Loucy (cell line): ENCODE data around the gene PCDHGA5.
"Not testable (repeated sequence)": the region's sequence is repeated elsewhere in the genome, so short reads cannot be mapped to it uniquely, and the experiment has no call there.

Source experiments
- H2AFZ ChIP-seq: fragments of 200-600 bp; sonication (generic); 2 replicates; pipeline ENCODE4 v1.6.0; 2016; ENCODE audit warnings: antibody characterized with exemption, mild to moderate bottlenecking, low read length, moderate library complexity
- H3F3A ChIP-seq: fragments of 200-600 bp; 2 replicates; pipeline ENCODE4 v1.6.0; 2016; ENCODE audit warnings: antibody characterized with exemption, low read depth, mild to moderate bottlenecking
- H3K27me3 ChIP-seq: fragments of 200-600 bp; sonication (generic); 2 replicates; pipeline ENCODE4 v1.6.1; 2014; ENCODE audit warnings: low read length, mild to moderate bottlenecking; ENCODE audit not compliant: insufficient read depth, poor library complexity, severe bottlenecking
- H3K36me3 ChIP-seq: fragments of 200-600 bp; sonication (generic); 2 replicates; pipeline ENCODE4 v1.6.1; 2016; ENCODE audit warnings: low read length; ENCODE audit not compliant: insufficient read depth
- H3K4me1 ChIP-seq: fragments of 200-600 bp; sonication (generic); 2 replicates; pipeline ENCODE4 v1.5.1; 2014; ENCODE audit warnings: low read length, mild to moderate bottlenecking; ENCODE audit not compliant: insufficient read depth, poor library complexity, severe bottlenecking
- H3K4me2 ChIP-seq: fragments of 200-600 bp; sonication (generic); 2 replicates; pipeline ENCODE4 v1.6.0; 2014; ENCODE audit warnings: antibody characterized with exemption, low read length, low read depth, mild to moderate bottlenecking; ENCODE audit not compliant: poor library complexity, severe bottlenecking
- H3K4me3 ChIP-seq: fragments of 200-600 bp; sonication (generic); 2 replicates; pipeline ENCODE4 v1.5.1; 2014; ENCODE audit warnings: low read length, mild to moderate bottlenecking, mixed read lengths; ENCODE audit not compliant: poor library complexity, severe bottlenecking
- H3K79me2 ChIP-seq: fragments of 200-600 bp; sonication (generic); 2 replicates; pipeline ENCODE4 v1.6.1; 2014; ENCODE audit warnings: low read length; ENCODE audit not compliant: insufficient read depth
- H3K9ac ChIP-seq: fragments of 200-600 bp; sonication (generic); 2 replicates; pipeline ENCODE4 v1.6.0; 2014; ENCODE audit warnings: mild to moderate bottlenecking, low read depth, low read length, moderate library complexity; ENCODE audit not compliant: poor library complexity, severe bottlenecking
- H3K9me2 ChIP-seq: fragments of 200-600 bp; sonication (generic); replicated peaks from 2 replicates; pipeline ENCODE4 v1.6.1; 2016; ENCODE audit warnings: low read depth, low read length, mixed read lengths
- H3K9me3 ChIP-seq: fragments of 200-600 bp; sonication (generic); 2 replicates; pipeline ENCODE4 v1.6.1; 2014; ENCODE audit warnings: mild to moderate bottlenecking, antibody characterized with exemption, low read length, low read depth; ENCODE audit not compliant: insufficient read depth
- H4K20me1 ChIP-seq: fragments of 200-600 bp; sonication (generic); 2 replicates; pipeline ENCODE4 v1.6.0; 2014; ENCODE audit warnings: antibody characterized with exemption, low read length, mild to moderate bottlenecking; ENCODE audit not compliant: insufficient read depth, poor library complexity, severe bottlenecking
- EZH2phosphoT487 ChIP-seq: fragments of 200-600 bp; IDR thresholded peaks from 2 replicates; pipeline ENCODE4 v1.6.1; 2018; ENCODE audit warnings: antibody characterized with exemption, mild to moderate bottlenecking, moderate library complexity, borderline replicate concordance
- TF ChIP-seq, protein P1 (sequence below): fragments of 200-600 bp; sonication (generic); conservative IDR thresholded peaks from 2 replicates; pipeline ENCODE4 v1.5.1; 2014; ENCODE audit warnings: mild to moderate bottlenecking, antibody characterized with exemption, low read length

PCDHGA5 gene

DNA sequence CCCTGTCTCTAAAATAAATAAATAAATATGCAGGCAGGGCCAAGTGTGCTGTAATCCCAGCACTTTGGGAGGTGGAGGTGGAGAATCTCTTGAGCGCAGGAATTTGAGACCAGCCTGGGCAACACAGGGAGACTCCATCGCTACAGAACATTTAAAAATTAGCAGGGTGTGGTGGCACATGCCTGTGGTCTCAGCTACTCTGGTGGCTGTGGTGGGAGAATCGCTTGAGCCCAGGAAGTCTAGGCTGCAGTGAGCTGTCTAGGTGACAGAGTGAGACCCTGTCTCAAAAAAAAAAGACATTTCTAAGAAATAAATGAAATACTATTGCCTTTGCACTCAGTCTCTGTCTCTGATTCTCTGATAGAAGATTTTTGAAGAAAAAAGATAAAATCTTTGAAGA is 47.6 kb downstream of the PCDHGA5 start:
- Histone ChIP-seq H4K20me1 (no peaks in the 10 kb centered on the region), H3K9me3 (no peaks in the 10 kb centered on the region), H2AFZ (no peak overlapping the region), H3K4me2 (no peak overlapping the region), H3K9me2 (no peaks in the 10 kb centered on the region), H3K4me3 (no peak overlapping the region), H3K4me1 (no peaks in the 10 kb centered on the region), H3K79me2 (no peaks in the 10 kb centered on the region), H3K27me3 (no peaks in the 10 kb centered on the region), H3K9ac (no peak overlapping the region), H3F3A (no peaks in the 10 kb centered on the region), H3K36me3 (no peaks in the 10 kb centered on the region)
- TF ChIP-seq EZH2phosphoT487, result no peak
- TF ChIP-seq, protein P1, sequence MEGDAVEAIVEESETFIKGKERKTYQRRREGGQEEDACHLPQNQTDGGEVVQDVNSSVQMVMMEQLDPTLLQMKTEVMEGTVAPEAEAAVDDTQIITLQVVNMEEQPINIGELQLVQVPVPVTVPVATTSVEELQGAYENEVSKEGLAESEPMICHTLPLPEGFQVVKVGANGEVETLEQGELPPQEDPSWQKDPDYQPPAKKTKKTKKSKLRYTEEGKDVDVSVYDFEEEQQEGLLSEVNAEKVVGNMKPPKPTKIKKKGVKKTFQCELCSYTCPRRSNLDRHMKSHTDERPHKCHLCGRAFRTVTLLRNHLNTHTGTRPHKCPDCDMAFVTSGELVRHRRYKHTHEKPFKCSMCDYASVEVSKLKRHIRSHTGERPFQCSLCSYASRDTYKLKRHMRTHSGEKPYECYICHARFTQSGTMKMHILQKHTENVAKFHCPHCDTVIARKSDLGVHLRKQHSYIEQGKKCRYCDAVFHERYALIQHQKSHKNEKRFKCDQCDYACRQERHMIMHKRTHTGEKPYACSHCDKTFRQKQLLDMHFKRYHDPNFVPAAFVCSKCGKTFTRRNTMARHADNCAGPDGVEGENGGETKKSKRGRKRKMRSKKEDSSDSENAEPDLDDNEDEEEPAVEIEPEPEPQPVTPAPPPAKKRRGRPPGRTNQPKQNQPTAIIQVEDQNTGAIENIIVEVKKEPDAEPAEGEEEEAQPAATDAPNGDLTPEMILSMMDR, result no peak

DNA sequence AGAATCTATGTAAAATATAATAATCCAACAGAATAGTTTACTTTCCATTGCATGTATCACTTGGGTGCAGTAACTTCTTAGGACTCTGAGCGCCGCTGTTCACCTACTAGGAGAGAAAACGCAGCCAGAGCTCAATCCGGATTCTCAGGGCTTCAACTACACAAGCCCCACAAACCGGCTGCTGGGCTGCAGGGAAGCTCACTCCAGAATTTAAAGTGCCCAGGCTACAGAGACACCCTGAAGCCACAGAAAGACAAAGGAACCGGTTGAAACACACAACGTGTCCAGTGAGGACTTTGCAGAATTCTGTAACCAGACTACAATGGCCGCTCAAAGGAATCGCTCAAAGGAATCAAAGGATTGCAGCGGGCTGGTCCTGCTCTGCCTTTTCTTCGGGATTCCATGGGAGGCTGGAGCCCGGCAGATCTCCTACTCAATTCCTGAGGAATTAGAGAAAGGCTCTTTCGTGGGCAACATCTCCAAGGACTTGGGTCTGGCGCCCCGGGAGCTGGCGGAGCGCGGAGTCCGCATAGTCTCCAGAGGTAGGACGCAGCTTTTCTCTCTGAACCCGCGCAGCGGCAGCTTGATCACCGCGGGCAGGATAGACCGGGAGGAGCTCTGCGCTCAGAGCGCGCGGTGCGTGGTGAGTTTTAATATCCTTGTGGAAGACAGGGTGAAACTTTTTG is 49.0 kb downstream of the PCDHGA5 start, which contains the start of gene PCDHGA10:
TSS of gene PCDHGA10 (plus strand) at position 134 of the 686 bp plus-strand sequence. CDS start at position 323, 189 bp downstream.
- Histone ChIP-seq H3K4me1 (no peaks in the 10 kb centered on the region), H3K36me3 (no peaks in the 10 kb centered on the region), H4K20me1 (no peaks in the 10 kb centered on the region), H2AFZ (peak within 1 kb of the TSS; percentile 34; the same call in 1 of the 2 replicates), H3K4me3 (no peak within 1 kb of the TSS), H3K4me2 (peak within 1 kb of the TSS; percentile 35), H3K9ac (no peak within 1 kb of the TSS), H3K9me2 (no peaks in the 10 kb centered on the region), H3F3A (no peaks in the 10 kb centered on the region), H3K27me3 (no peaks in the 10 kb centered on the region), H3K9me3 (no peaks in the 10 kb centered on the region), H3K79me2 (no peaks in the 10 kb centered on the region)
- TF ChIP-seq, protein P1, result peak; percentile 72
- no peak for TF ChIP-seq EZH2phosphoT487

DNA sequence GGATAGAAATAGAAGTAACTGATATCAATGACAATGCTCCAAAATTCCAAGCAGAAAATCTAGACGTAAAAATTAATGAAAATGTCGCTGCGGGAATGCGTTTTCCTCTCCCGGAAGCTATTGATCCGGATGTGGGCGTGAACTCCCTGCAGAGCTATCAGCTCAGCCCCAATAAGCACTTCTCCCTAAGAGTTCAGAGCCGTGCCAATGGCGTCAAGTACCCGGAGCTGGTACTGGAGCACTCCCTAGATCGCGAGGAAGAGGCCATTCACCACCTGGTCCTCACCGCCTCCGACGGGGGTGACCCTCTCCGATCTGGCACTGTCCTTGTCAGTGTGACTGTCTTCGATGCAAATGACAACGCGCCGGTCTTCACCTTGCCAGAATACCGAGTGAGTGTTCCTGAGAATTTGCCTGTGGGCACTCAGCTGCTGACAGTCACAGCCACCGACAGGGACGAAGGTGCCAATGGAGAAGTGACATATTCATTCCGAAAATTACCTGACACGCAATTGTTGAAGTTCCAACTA is 49.6 kb downstream of the PCDHGA5 start:
- no peaks in the 10 kb centered on the region for H3K9me2 ChIP-seq
- H3F3A ChIP-seq, result no peaks in the 10 kb centered on the region
- TF ChIP-seq, protein P1, result no peak
- TF ChIP-seq EZH2phosphoT487, result no peak
- no peaks in the 10 kb centered on the region for H4K20me1 ChIP-seq
- no peak overlapping the region for H2AFZ ChIP-seq
- H3K36me3 ChIP-seq, result no peaks in the 10 kb centered on the region
- no peaks in the 10 kb centered on the region for H3K79me2 ChIP-seq
- no peaks in the 10 kb centered on the region for H3K27me3 ChIP-seq
- H3K4me1 ChIP-seq, result no peaks in the 10 kb centered on the region
- H3K4me2 ChIP-seq, result no peak overlapping the region
- H3K9me3 ChIP-seq, result no peaks in the 10 kb centered on the region
- no peak overlapping the region for H3K9ac ChIP-seq
- no peak overlapping the region for H3K4me3 ChIP-seq

DNA sequence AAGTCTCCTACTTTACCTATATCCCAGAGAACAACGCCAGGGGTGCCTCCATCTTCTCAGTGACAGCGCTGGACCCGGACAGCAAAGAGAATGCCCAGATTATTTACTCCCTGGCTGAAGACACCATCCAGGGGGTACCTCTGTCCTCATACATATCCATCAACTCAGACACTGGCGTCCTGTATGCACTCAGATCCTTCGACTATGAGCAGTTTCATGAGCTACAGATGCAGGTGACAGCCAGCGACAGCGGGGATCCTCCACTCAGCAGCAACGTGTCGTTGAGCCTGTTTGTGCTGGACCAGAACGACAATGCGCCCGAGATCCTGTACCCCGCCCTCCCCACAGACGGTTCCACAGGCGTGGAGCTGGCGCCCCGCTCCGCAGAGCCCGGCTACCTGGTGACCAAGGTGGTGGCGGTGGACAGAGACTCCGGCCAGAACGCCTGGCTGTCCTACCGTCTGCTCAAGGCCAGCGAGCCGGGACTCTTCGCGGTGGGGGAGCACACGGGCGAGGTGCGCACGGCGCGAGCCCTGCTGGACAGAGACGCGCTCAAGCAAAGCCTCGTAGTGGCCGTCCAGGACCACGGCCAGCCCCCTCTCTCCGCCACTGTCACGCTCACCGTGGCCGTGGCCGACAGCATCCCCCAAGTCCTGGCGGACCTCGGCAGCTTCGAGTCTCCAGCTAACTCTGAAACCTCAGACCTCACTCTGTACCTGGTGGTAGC is 50.7 kb downstream of the PCDHGA5 start:
- not testable (repeated sequence) for H3K9me3 ChIP-seq, H3K9me2 ChIP-seq, H3K9ac ChIP-seq, H3K79me2 ChIP-seq, H3K4me3 ChIP-seq, H3K4me1 ChIP-seq, H3K36me3 ChIP-seq, H3F3A ChIP-seq, H2AFZ ChIP-seq, H3K4me2 ChIP-seq, H3K27me3 ChIP-seq, H4K20me1 ChIP-seq

DNA sequence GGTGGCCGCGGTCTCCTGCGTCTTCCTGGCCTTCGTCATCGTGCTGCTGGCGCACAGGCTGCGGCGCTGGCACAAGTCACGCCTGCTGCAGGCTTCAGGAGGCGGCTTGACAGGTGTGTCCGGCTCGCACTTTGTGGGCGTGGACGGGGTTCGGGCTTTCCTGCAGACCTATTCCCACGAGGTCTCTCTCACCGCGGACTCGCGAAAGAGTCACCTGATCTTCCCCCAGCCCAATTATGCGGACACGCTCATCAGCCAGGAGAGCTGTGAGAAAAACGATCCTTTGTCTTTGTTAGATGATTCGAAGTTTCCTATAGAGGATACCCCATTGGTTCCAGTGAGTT is 51.3 kb downstream of the PCDHGA5 start:
- H3K9ac ChIP-seq, result not testable (repeated sequence)

More for the DNA sequence above, 51.3 kb downstream of the PCDHGA5 start:
- H3K79me2 ChIP-seq, H3K4me2 ChIP-seq, H3F3A ChIP-seq, H2AFZ ChIP-seq, H3K9me3 ChIP-seq, H3K4me3 ChIP-seq, H3K4me1 ChIP-seq, H3K27me3 ChIP-seq, H4K20me1 ChIP-seq, H3K9me2 ChIP-seq, H3K36me3 ChIP-seq: not testable (repeated sequence)
